Neural cell (in vitro differentiated cells): ENCODE results near the gene CUX1. TPM values are rescaled to one million over a fixed set of nuclear protein-coding genes. Genes with fewer than 3 reads are reported as not detected.

Experiments
- H2AFZ ChIP-seq: fragments of 200-600, 300-800 bp; sonication (generic), shearing (Covaris generic); 2 replicates; pipeline ENCODE4 v1.6.0; 2014; ENCODE audit warnings: low read depth, mild to moderate bottlenecking, antibody characterized with exemption, low read length, moderate library complexity
- H3F3A ChIP-seq: fragments of 200-600 bp; shearing (Covaris generic); 2 replicates; pipeline ENCODE4 v1.6.1; 2016; ENCODE audit warnings: mild to moderate bottlenecking, moderate library complexity, mixed read lengths, antibody characterized with exemption, low read length; ENCODE audit not compliant: insufficient read depth, poor library complexity, severe bottlenecking
- H3K27ac ChIP-seq: fragments of 200-600, 300-800 bp; sonication (generic), shearing (Covaris generic); 2 replicates; pipeline ENCODE4 v1.5.1; 2014; ENCODE audit warnings: mild to moderate bottlenecking, low read length, moderate library complexity
- H3K27me3 ChIP-seq: fragments of 300-800, 200-600 bp; sonication (generic), shearing (Covaris generic); 2 replicates; pipeline ENCODE4 v1.6.0; 2014; ENCODE audit warnings: mild to moderate bottlenecking, low read depth, low read length, moderate library complexity; ENCODE audit not compliant: insufficient read depth
- H3K36me3 ChIP-seq: fragments of 300-800, 200-600 bp; sonication (generic), shearing (Covaris generic); 2 replicates; pipeline ENCODE4 v1.5.1; 2014; ENCODE audit warnings: mild to moderate bottlenecking, antibody characterized with exemption, low read length, moderate library complexity; ENCODE audit not compliant: insufficient read depth
- H3K4me2 ChIP-seq: fragments of 300-800, 200-600 bp; sonication (generic), shearing (Covaris generic); 2 replicates; pipeline ENCODE4 v1.6.0; 2014; ENCODE audit warnings: mild to moderate bottlenecking, low read length
- H3K4me3 ChIP-seq: fragments of 300-800, 200-600 bp; sonication (generic), shearing (Covaris generic); 2 replicates; pipeline ENCODE4 v1.5.1; 2014; ENCODE audit warnings: mild to moderate bottlenecking, low read length, moderate library complexity
- H3K79me2 ChIP-seq: fragments of 200-600 bp; shearing (Covaris generic); replicated peaks from 2 replicates; pipeline ENCODE4 v1.6.0; 2014; ENCODE audit warnings: mild to moderate bottlenecking, low read length, moderate library complexity; ENCODE audit not compliant: insufficient read depth
- H3K9ac ChIP-seq: fragments of 300-800, 200-600 bp; sonication (generic), shearing (Covaris generic); 2 replicates; pipeline ENCODE4 v1.6.1; 2016; ENCODE audit warnings: mild to moderate bottlenecking, low read length, mixed read lengths
- H3K9me2 ChIP-seq: fragments of 200-600 bp; shearing (Covaris generic); 2 replicates; pipeline ENCODE4 v1.6.1; 2016; ENCODE audit warnings: mild to moderate bottlenecking, low read length, mixed read lengths; ENCODE audit not compliant: insufficient read depth
- H3K9me3 ChIP-seq: fragments of 200-600, 300-800 bp; sonication (generic), shearing (Covaris generic); 2 replicates; pipeline ENCODE4 v1.6.1; 2016; ENCODE audit warnings: mild to moderate bottlenecking, mixed run types, low read length, moderate library complexity, mixed read lengths
- H4K20me1 ChIP-seq: fragments of 200-600 bp; shearing (Covaris generic); 2 replicates; pipeline ENCODE4 v1.6.1; 2016; ENCODE audit warnings: mild to moderate bottlenecking, mixed run types; ENCODE audit not compliant: insufficient read depth
- CTCF ChIP-seq: fragments of 450-650 bp; IDR thresholded peaks from 2 replicates; pipeline ENCODE4 v1.5.1; 2014; ENCODE audit warnings: antibody characterized with exemption, mild to moderate bottlenecking, moderate library complexity; ENCODE audit not compliant: poor library complexity, severe bottlenecking
- EP300 ChIP-seq: fragments of 450-650 bp; conservative IDR thresholded peaks from 2 replicates; pipeline ENCODE4 v1.6.1; 2014; ENCODE audit warnings: antibody characterized with exemption, mild to moderate bottlenecking, moderate library complexity; ENCODE audit not compliant: poor library complexity, severe bottlenecking
- EZH2 ChIP-seq: fragments of 200-600, 300-800 bp; shearing (Covaris generic), sonication (generic); IDR thresholded peaks from 2 replicates; pipeline ENCODE4 v1.6.1; 2014; ENCODE audit warnings: antibody characterized with exemption, low read length, borderline replicate concordance, mild to moderate bottlenecking; ENCODE audit not compliant: insufficient read depth, poor library complexity, severe bottlenecking
- MXI1 ChIP-seq: fragments of 450-650 bp; conservative IDR thresholded peaks from 2 replicates; pipeline ENCODE4 v1.6.1; 2014; ENCODE audit warnings: antibody characterized with exemption, mild to moderate bottlenecking; ENCODE audit not compliant: poor library complexity, severe bottlenecking
- POLR2AphosphoS5 ChIP-seq: IDR thresholded peaks from 2 replicates; pipeline ENCODE4 v1.6.1; 2012
- RAD21 ChIP-seq: fragments of 450-650 bp; conservative IDR thresholded peaks from 2 replicates; pipeline ENCODE4 v1.6.1; 2014; ENCODE audit warnings: antibody characterized with exemption, mild to moderate bottlenecking, moderate library complexity
- SMC3 ChIP-seq: fragments of 450-650 bp; conservative IDR thresholded peaks from 2 replicates; pipeline ENCODE4 v1.6.1; 2014; ENCODE audit warnings: antibody characterized with exemption, mild to moderate bottlenecking, moderate library complexity; ENCODE audit not compliant: poor library complexity
- TAF1 ChIP-seq: IDR thresholded peaks from 2 replicates; pipeline ENCODE4 v1.6.1; 2012; ENCODE audit warnings: low read depth
- polyA plus RNA-seq: library from polyadenylated mRNA; depleted of rRNA; stranded (reverse); fragments of >200 nt; gene quantifications from 2 replicates; pipeline ENCODE4 v1.2.3, GENCODE V29; 2014
- TF ChIP-seq, protein P1 (sequence below): IDR thresholded peaks from 2 replicates; pipeline ENCODE4 v1.6.1; 2012; ENCODE audit warnings: borderline replicate concordance

CUX1 gene
- polyA plus RNA-seq, 1 donor from 2014 or later = 26.6 TPM

DNA sequence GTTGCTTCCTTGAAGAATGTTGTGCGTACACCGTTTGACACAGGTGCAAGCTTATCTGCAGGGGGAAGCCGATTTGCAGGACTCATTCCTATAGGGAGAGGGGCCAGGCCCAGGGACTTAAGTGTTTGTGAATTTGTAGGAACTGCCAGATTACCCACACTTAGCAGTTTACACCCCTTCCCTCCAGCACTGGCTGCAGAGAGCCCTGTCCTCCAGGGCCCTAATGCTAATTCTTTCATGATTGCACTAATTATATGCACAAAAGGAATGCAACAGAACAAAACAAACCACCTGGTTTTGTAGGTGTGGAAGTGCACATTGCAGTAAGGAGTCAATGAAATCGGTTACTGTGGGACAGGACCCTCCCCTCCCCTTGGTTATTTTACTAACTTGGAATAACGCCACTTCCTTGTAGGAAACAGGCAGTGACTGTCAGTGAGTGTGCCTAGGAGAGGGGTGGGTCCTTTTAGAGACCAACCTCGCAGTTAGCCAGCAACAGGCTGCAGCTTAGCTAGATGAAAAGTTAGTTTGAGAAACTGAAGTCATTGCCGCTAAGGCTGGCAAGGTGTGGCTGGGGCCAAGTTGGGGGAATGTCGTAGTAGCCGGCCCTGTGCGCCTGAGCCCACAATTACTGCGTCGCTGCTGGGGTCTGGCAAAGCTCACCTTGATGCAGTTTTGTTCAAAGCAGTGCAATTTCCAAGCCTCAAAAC is 60.6 kb downstream of the CUX1 start:
- no peaks in the 10 kb centered on the region for H3K9me2 ChIP-seq
- no peaks in the 10 kb centered on the region for H3K9me3 ChIP-seq
- H3K79me2 ChIP-seq = peaks cover 8% of the 10 kb centered on the region
- no peak overlapping the region for H2AFZ ChIP-seq
- no peak overlapping the region for H3K27ac ChIP-seq
- H3K4me2 ChIP-seq = no peak overlapping the region
- no peaks in the 10 kb centered on the region for H3K36me3 ChIP-seq
- no peaks in the 10 kb centered on the region for H4K20me1 ChIP-seq
- H3K27me3 ChIP-seq = no peaks in the 10 kb centered on the region
- H3K4me3 ChIP-seq = no peak overlapping the region
- TF ChIP-seq POLR2AphosphoS5 = no peak
- TF ChIP-seq EP300 = no peak
- TF ChIP-seq, protein P1, sequence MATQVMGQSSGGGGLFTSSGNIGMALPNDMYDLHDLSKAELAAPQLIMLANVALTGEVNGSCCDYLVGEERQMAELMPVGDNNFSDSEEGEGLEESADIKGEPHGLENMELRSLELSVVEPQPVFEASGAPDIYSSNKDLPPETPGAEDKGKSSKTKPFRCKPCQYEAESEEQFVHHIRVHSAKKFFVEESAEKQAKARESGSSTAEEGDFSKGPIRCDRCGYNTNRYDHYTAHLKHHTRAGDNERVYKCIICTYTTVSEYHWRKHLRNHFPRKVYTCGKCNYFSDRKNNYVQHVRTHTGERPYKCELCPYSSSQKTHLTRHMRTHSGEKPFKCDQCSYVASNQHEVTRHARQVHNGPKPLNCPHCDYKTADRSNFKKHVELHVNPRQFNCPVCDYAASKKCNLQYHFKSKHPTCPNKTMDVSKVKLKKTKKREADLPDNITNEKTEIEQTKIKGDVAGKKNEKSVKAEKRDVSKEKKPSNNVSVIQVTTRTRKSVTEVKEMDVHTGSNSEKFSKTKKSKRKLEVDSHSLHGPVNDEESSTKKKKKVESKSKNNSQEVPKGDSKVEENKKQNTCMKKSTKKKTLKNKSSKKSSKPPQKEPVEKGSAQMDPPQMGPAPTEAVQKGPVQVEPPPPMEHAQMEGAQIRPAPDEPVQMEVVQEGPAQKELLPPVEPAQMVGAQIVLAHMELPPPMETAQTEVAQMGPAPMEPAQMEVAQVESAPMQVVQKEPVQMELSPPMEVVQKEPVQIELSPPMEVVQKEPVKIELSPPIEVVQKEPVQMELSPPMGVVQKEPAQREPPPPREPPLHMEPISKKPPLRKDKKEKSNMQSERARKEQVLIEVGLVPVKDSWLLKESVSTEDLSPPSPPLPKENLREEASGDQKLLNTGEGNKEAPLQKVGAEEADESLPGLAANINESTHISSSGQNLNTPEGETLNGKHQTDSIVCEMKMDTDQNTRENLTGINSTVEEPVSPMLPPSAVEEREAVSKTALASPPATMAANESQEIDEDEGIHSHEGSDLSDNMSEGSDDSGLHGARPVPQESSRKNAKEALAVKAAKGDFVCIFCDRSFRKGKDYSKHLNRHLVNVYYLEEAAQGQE = no peak
- TF ChIP-seq TAF1 = no peak
- TF ChIP-seq RAD21 = no peak
- no peak for TF ChIP-seq SMC3
- no peak for TF ChIP-seq MXI1
- no peak for TF ChIP-seq CTCF
- TF ChIP-seq EZH2 = no peak
- H3F3A ChIP-seq = no peaks in the 10 kb centered on the region
- H3K9ac ChIP-seq = no peak overlapping the region

- H3K27me3 ChIP-seq = no peaks in the 10 kb centered on the region
Measured at GRCh38 chr7:101878938-101879337, 61.5 kb downstream of the CUX1 start.

More at GRCh38 chr7:101878938-101879337, 61.5 kb downstream of the CUX1 start:
- H3K4me3 ChIP-seq = no peak overlapping the region
- H2AFZ ChIP-seq = no peak overlapping the region
- no peaks in the 10 kb centered on the region for H3K9me2 ChIP-seq
- peaks cover 8% of the 10 kb centered on the region for H3K79me2 ChIP-seq
- H3K9me3 ChIP-seq = no peaks in the 10 kb centered on the region
- no peak overlapping the region for H3K27ac ChIP-seq
- no peak overlapping the region for H3K4me2 ChIP-seq
- no peaks in the 10 kb centered on the region for H3F3A ChIP-seq
- no peaks in the 10 kb centered on the region for H3K36me3 ChIP-seq
- TF ChIP-seq EP300 = no peak
- no peak overlapping the region for H3K9ac ChIP-seq
- H4K20me1 ChIP-seq = no peaks in the 10 kb centered on the region
